Adrenal gland (tissue), 12 donors: ENCODE data around the gene AHDC1. TPM values are rescaled to one million over a fixed set of nuclear protein-coding genes. Genes with fewer than 3 reads are reported as not detected.

Experiments
- DNase-seq, 7 donors: peaks; one replicate each; pipeline ENCODE4 v3.0.0-alpha.2; 2019 to 2020
- H3K27ac ChIP-seq, 5 donors: fragments of 200-600 bp; sonication (generic) in 4 of 5; 1 replicate in 3 of 5; 2 replicates in 2 of 5; pipeline versions ENCODE4 v1.5.1 to v1.8.0; 2016 to 2020; ENCODE audit warnings: mild to moderate bottlenecking in 1 of 5
- H3K27me3 ChIP-seq: fragments of 200-600 bp; 2 replicates; pipeline ENCODE4 v1.8.0; 2021
- H3K36me3 ChIP-seq, 2 donors: fragments of 200-600 bp; replicated peaks in 1 of 2; 1 replicate in 1 of 2; 2 replicates in 1 of 2; pipeline versions ENCODE4 v1.5.1 to v1.8.0; 2018 to 2022
- H3K4me1 ChIP-seq, 2 donors: fragments of 200-600 bp; replicated peaks in 1 of 2; 1 replicate in 1 of 2; 2 replicates in 1 of 2; pipeline versions ENCODE4 v1.5.1 to v1.8.0; 2018 to 2021
- H3K4me3 ChIP-seq, 4 donors: fragments of 200-600 bp; sonication (generic) in 3 of 4; one replicate each; pipeline ENCODE4 v1.5.1; 2016 to 2018
- H3K9me3 ChIP-seq, 3 donors: fragments of 200-600 bp; sonication (generic) in 1 of 3; replicated peaks in 1 of 3; 1 replicate in 2 of 3; 2 replicates in 1 of 3; pipeline versions ENCODE4 v1.5.1 to v1.8.0; 2016 to 2021
- POLR2A ChIP-seq, 2 donors: fragments of 450-650 bp; IDR thresholded peaks; one replicate each; pipeline ENCODE4 v1.6.1; 2017; ENCODE audit warnings: antibody characterized with exemption in 2 of 2, mild to moderate bottlenecking in 2 of 2, moderate library complexity in 1 of 2
- WGBS, 4 donors: extraction: QIAGEN DNeasy Blood & Tissue Kit in 2 of 4; methylation state at CpG; one replicate each; pipeline versions ENCODE4 v1.1.5 to v1.1.7; 2013 to 2017; 5-methylcytosine and 5-hydroxymethylcytosine counted together
- intact Hi-C, 2 donors: fragments of 100-400 bp; cut with DNase I; formaldehyde crosslinking; loops; one replicate each; pipeline versions ENCODE4 v1.14.1 to v1.15.0; 2022 to 2023
- polyA plus RNA-seq, 3 donors: library from polyadenylated mRNA; stranded (reverse); fragments of 200-250 nt in 2 of 3; fragments of 350-450 nt in 1 of 3; fragmentation: Illumina TruSeq in 1 of 3; extraction: RNeasy Lipid Tissue Mini Kit (QIAGEN cat#74804) in 1 of 3; gene quantifications; one replicate each; pipeline ENCODE4 v1.2.3, GENCODE V29; 2013 to 2014
- total RNA-seq, 9 donors: library from RNA; depleted of rRNA in 4 of 9; stranded (reverse); fragments of >200 nt in 4 of 9; fragments of 120-200 nt in 1 of 9; fragmentation: NEBNext Ultra II Directional in 1 of 9; extraction: Animal tissue kit (Norgen Biotek cat#: 25700) in 1 of 9; gene quantifications; one replicate each; pipeline versions ENCODE4 v1.1.0 to v1.2.4, GENCODE V29; 2013 to 2023
- TF ChIP-seq, protein P1 (sequence below), 6 experiments: fragments of 450-650 bp in 4 of 6; fragments of 200-600 bp in 2 of 6; sonication (generic) in 1 of 6; IDR thresholded peaks; 1 replicate in 5 of 6; 2 replicates in 1 of 6; pipeline versions ENCODE4 v1.5.1 to v1.8.0; 2016 to 2021; ENCODE audit warnings: antibody characterized with exemption in 6 of 6, mild to moderate bottlenecking in 2 of 6, moderate library complexity in 1 of 6
- donor health status: healthy with polysubstance abuse.
- donor health status: Bipolar disorder and iron deficiency.
- donor health status: DM: yes; HTN: yes; CAD: no.
- donor health status: DM: no; HTN: no; CAD: no.
- donor health status: DM: no; HTN: no; CAD: no.
- donor health status: DM: yes; HTN: yes; CAD: no.

AHDC1 gene
- total and polyA plus RNA-seq, 12 donors = 10.4 to 111 (median 61.3) TPM

DNA sequence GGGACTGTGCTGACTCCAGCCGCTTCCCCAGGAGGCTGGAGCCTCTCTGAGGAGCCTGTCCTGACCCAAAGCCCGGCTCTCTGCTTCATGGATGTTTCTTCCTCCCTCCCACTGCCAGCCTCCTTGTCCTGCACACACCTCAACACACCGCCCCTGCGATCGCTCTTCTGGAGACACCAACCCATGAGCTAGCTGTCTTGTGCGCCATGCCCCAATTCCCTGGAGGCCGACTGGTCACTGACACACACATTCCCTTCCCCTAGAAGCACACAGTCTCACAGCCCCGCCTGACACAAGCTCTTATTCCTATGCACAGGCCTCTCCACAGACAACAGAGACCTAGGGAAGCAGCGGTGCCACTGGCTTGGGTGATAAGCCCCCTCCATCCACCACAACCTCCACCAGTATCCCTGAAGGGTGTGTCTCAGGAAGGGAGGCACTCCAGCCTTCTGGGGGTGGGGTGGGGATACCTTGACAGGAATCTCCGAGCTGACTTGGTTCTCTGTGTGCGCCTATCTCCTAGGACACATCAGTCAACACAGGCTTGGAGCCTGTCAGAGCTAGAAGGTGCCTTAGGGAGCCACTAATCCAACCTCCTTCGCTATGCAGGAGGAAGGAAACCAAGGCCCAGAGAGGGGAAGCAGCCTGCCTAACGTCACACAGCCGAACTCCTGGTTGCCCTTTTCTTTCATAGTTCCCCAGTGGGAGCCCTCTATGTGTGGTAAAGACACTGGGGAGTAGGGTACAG is 31.1 kb downstream of the AHDC1 start:
- intact Hi-C loops = no loop called here
- H3K27me3 ChIP-seq = no peaks in the 10 kb centered on the region
- no peak overlapping the region for H3K4me3 ChIP-seq
- peak overlapping the region; percentile 72 to 96 (median 90) for H3K27ac ChIP-seq
- DNase-seq = peak; percentile 62 to 85 (median 79)
- no peaks in the 10 kb centered on the region for H3K9me3 ChIP-seq
- no peaks in the 10 kb centered on the region for H3K36me3 ChIP-seq
- peaks cover 77 to 95% of the 10 kb centered on the region in 2 donors for H3K4me1 ChIP-seq
- 31 to 40% (median 34%) methylated on average over 14 of the region's 14 CpGs for WGBS, 4 donors
- TF ChIP-seq POLR2A (IDR thresholded peaks at IDR 0.05) = peak in 1 of 2 donors; percentile 48
- TF ChIP-seq, protein P1, sequence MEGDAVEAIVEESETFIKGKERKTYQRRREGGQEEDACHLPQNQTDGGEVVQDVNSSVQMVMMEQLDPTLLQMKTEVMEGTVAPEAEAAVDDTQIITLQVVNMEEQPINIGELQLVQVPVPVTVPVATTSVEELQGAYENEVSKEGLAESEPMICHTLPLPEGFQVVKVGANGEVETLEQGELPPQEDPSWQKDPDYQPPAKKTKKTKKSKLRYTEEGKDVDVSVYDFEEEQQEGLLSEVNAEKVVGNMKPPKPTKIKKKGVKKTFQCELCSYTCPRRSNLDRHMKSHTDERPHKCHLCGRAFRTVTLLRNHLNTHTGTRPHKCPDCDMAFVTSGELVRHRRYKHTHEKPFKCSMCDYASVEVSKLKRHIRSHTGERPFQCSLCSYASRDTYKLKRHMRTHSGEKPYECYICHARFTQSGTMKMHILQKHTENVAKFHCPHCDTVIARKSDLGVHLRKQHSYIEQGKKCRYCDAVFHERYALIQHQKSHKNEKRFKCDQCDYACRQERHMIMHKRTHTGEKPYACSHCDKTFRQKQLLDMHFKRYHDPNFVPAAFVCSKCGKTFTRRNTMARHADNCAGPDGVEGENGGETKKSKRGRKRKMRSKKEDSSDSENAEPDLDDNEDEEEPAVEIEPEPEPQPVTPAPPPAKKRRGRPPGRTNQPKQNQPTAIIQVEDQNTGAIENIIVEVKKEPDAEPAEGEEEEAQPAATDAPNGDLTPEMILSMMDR (IDR thresholded peaks at IDR 0.05) = no peak

DNA sequence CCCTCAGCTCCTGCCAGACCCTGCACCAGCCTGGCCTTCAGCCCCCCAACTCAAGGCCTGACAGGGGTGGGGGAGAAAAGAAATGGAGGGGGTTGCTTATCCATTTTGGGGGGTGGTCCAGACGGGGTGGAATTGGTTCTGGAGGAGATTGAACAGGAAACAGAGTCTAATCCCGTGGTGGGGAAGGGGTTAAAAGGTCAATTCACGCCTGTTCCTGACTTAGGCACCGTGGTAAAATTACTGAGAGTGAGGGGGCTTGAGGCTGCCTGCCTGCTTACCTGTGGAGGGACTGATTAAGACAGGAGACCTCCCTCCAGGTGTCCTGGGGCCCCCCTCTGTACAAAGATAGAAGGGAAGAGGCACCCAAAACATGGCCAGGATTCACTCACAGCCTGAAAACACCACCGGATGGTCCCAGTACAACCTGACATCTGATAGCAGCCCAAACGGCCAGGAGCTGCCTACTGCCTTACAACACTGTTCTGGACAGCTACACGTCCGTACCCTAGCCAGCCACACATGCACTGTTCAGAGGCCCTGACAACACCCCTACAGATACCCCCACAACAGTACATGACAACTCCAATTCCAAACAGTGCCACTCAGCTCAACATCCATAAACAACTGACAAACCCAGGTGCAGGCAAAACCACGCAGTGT is 31.8 kb downstream of the AHDC1 start:
- peak overlapping the region; percentile 72 to 96 (median 90) for H3K27ac ChIP-seq
- no peaks in the 10 kb centered on the region for H3K27me3 ChIP-seq
- no peaks in the 10 kb centered on the region for H3K9me3 ChIP-seq
- H3K4me3 ChIP-seq = peak overlapping the region in 1 of 4 donors; percentile 18
- 10 to 19% (median 12%) methylated on average over 5 to 9 of the region's 9 CpGs for WGBS, 4 donors
- peaks cover 77 to 95% of the 10 kb centered on the region in 2 donors for H3K4me1 ChIP-seq
- no peak for DNase-seq
- TF ChIP-seq, protein P1 (IDR thresholded peaks at IDR 0.05) = no peak
- no peak for TF ChIP-seq POLR2A (IDR thresholded peaks at IDR 0.05)
- no peaks in the 10 kb centered on the region for H3K36me3 ChIP-seq
- intact Hi-C loops = no loop called here

DNA sequence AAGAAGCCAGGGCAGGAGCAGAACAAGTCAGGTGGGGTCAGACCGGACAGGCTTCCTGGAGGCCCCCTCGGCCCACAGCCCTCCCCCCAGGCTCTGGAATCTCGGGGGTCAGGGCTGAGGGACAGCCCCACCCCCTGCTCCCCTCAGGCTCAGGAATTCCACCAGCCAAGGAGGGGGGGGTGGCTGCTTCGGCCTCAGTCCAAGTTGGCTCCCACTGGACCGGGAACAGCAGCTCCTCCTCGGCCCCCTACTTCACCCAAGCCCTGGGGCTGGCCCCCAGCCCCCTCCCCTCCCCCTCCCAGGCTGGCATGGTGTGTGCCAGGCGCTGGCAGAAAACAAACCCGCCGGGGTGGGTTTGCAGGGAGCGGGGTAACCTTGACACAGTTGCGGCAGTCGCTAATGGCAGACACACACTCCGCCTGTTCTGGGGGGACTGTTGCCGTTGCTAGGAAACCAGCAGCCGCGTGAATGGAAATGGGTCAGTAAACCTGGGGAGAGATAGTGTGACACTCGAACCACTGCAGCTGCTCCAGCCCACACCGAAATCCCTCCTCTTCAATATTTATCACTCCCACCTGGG is 32.4 kb downstream of the AHDC1 start:
- peak overlapping the region in 1 of 4 donors; percentile 18 for H3K4me3 ChIP-seq

More for the DNA sequence above, 32.4 kb downstream of the AHDC1 start:
- no peaks in the 10 kb centered on the region for H3K9me3 ChIP-seq
- H3K27me3 ChIP-seq = no peaks in the 10 kb centered on the region
- TF ChIP-seq, protein P1 (IDR thresholded peaks at IDR 0.05) = no peak
- no peak for TF ChIP-seq POLR2A (IDR thresholded peaks at IDR 0.05)
- whole genome bisulfite sequencing, 4 donors = 15 to 37% (median 22%) methylated on average over 12 to 18 of the region's 18 CpGs
- peak overlapping the region; percentile 62 to 96 (median 90) for H3K27ac ChIP-seq
- DNase-seq = peak; percentile 71 to 87 (median 79)
- H3K36me3 ChIP-seq = no peaks in the 10 kb centered on the region
- peaks cover 83 to 94% of the 10 kb centered on the region in 2 donors for H3K4me1 ChIP-seq
- intact Hi-C loops = no loop called here
